Esophagus squamous epithelium (tissue), 5 donors: ENCODE results near the gene PQBP1. TPM values are rescaled to one million over a fixed set of nuclear protein-coding genes. Genes with fewer than 3 reads are reported as not detected.
A peak's percentile ranks its signal among the peaks of the same experiment; 100 is the strongest.

ENCODE experiments used
- DNase-seq: peaks from one replicate; lab custom pipeline; 2025; lab: John Stamatoyannopoulos, UW
- H3K27ac ChIP-seq, 4 donors: fragments of 200-600 bp; sonication (generic); one replicate each; pipeline ENCODE4 v1.5.1; 2016 to 2019; ENCODE audit warnings: mild to moderate bottlenecking in 1 of 4
- H3K27me3 ChIP-seq, 4 donors: fragments of 200-600 bp; sonication (generic); 1 replicate in 3 of 4; 2 replicates in 1 of 4; pipeline versions ENCODE4 v1.5.1 to v1.6.0; 2017 to 2021; ENCODE audit warnings: antibody characterized with exemption in 1 of 4
- H3K36me3 ChIP-seq, 3 donors: fragments of 200-600 bp; sonication (generic); one replicate each; pipeline ENCODE4 v1.5.1; 2016 to 2019
- H3K4me1 ChIP-seq, 3 donors: fragments of 200-600 bp; sonication (generic); one replicate each; pipeline ENCODE4 v1.5.1; 2017 to 2019
- H3K4me3 ChIP-seq, 4 donors: fragments of 200-600 bp; sonication (generic); 1 replicate in 3 of 4; 2 replicates in 1 of 4; pipeline ENCODE4 v1.5.1; 2016 to 2019; ENCODE audit warnings: mild to moderate bottlenecking in 2 of 4, moderate library complexity in 1 of 4
- H3K9me3 ChIP-seq, 3 donors: fragments of 200-600 bp; sonication (generic); one replicate each; pipeline ENCODE4 v1.5.1; 2016 to 2019
- CTCF ChIP-seq, 6 experiments: fragments of 450-650 bp in 4 of 6; fragments of 200-600 bp in 2 of 6; sonication (generic) in 2 of 6; IDR thresholded peaks; one replicate each; pipeline ENCODE4 v1.5.1; 2016 to 2019; ENCODE audit warnings: antibody characterized with exemption in 6 of 6, mild to moderate bottlenecking in 4 of 6, moderate library complexity in 4 of 6
- POLR2A ChIP-seq, 4 donors: fragments of 450-650 bp; IDR thresholded peaks; one replicate each; pipeline ENCODE4 v1.6.1; 2017; ENCODE audit warnings: antibody characterized with exemption in 4 of 4, mild to moderate bottlenecking in 4 of 4, moderate library complexity in 3 of 4
- WGBS, 2 donors: methylation state at CpG; one replicate each; pipeline ENCODE4 v1.1.5; 2018; 5-methylcytosine and 5-hydroxymethylcytosine counted together
- intact Hi-C: fragments of 100-400 bp; cut with DNase I; formaldehyde crosslinking; loops from one replicate; pipeline ENCODE4 v1.15.0; 2022
- total RNA-seq, 4 donors: library from RNA; depleted of rRNA; stranded (reverse); fragments of >200 nt; gene quantifications; one replicate each; pipeline ENCODE4 v1.1.0, GENCODE V29; 2016
- donor health status: DM: yes; HTN: yes; CAD: no.

The PQBP1 gene
- total RNA-seq, 4 donors from 2014 or later = 45.3 to 87.4 (median 53.0) TPM

- H3K27ac ChIP-seq = no peak overlapping the region
- WGBS, 2 donors = 82% methylated on average over 3 of the region's 6 CpGs; no CpG with 5 or more reads in 1 of the 2 donors
- TF ChIP-seq CTCF (IDR thresholded peaks at IDR 0.05) = no peak
- TF ChIP-seq POLR2A (IDR thresholded peaks at IDR 0.05) = no peak
- H3K4me1 ChIP-seq = peaks cover 4 to 49% (median 16%) of the 10 kb centered on the region in 3 donors
- H3K9me3 ChIP-seq = no peaks in the 10 kb centered on the region
- no peak overlapping the region for H3K4me3 ChIP-seq
- H3K27me3 ChIP-seq = no peaks in the 10 kb centered on the region
- peaks cover 0 to 29% (median 0%) of the 10 kb centered on the region in 3 donors for H3K36me3 ChIP-seq
- intact Hi-C loops = no loop called here
- no peak for DNase-seq
Observed at GRCh38 chrX:48894891-48895290, 2.8 kb upstream of the PQBP1 start.

- intact Hi-C loops = no loop called here
- Histone ChIP-seq H3K27me3 (no peaks in the 10 kb centered on the region), H3K9me3 (no peaks in the 10 kb centered on the region), H3K4me3 (peak overlapping the region; percentile 65 to 77 (median 70)), H3K4me1 (peaks cover 4 to 40% (median 16%) of the 10 kb centered on the region in 3 donors), H3K27ac (peak overlapping the region; percentile 90 to 97 (median 96)), H3K36me3 (peaks cover 0 to 41% (median 0%) of the 10 kb centered on the region in 3 donors)
- 53% methylated on average over 8 of the region's 9 CpGs; no CpG with 5 or more reads in 1 of the 2 donors for WGBS, 2 donors
- TF ChIP-seq POLR2A (IDR thresholded peaks at IDR 0.05) (no peak), CTCF (IDR thresholded peaks at IDR 0.05) (no peak)
- no peak for DNase-seq
Observed at GRCh38 chrX:48896611-48897011, 1.1 kb upstream of the PQBP1 start.

- Histone ChIP-seq H3K9me3 (no peaks in the 10 kb centered on the region), H3K4me1 (peaks cover under 1 to 35% (median 16%) of the 10 kb centered on the region in 3 donors), H3K27ac (peak overlapping the region; percentile 90 to 97 (median 96)), H3K36me3 (peaks cover 0 to 47% (median 0%) of the 10 kb centered on the region in 3 donors), H3K4me3 (peak overlapping the region; percentile 65 to 77 (median 70)), H3K27me3 (no peaks in the 10 kb centered on the region)
- no peak for TF ChIP-seq POLR2A (IDR thresholded peaks at IDR 0.05)
- TF ChIP-seq CTCF (IDR thresholded peaks at IDR 0.05) = no peak
- DNase-seq = no peak
- intact Hi-C loops = no loop called here
- WGBS, 2 donors = 32% methylated on average over 7 of the region's 38 CpGs; no CpG with 5 or more reads in 1 of the 2 donors
Observed at GRCh38 chrX:48897157-48897624, 539 bp upstream of the PQBP1 start.

- Histone ChIP-seq H3K4me3 (peak overlapping the region in 3 of 4 donors; percentile 21 to 74 (median 65)), H3K36me3 (peaks cover 0 to 50% (median 3%) of the 10 kb centered on the region in 3 donors), H3K4me1 (peaks cover 0 to 34% (median 16%) of the 10 kb centered on the region in 3 donors), H3K27me3 (no peaks in the 10 kb centered on the region), H3K27ac (peak overlapping the region in 2 of 4 donors; percentile 50 to 97), H3K9me3 (no peaks in the 10 kb centered on the region)
- 58% methylated on average over 8 of the region's 8 CpGs; no CpG with 5 or more reads in 1 of the 2 donors for WGBS, 2 donors
- intact Hi-C loops = no loop called here
- TF ChIP-seq CTCF (IDR thresholded peaks at IDR 0.05) (no peak), POLR2A (IDR thresholded peaks at IDR 0.05) (no peak)
- DNase-seq = no peak
Observed at GRCh38 chrX:48899078-48899410, 1.3 kb downstream of the PQBP1 start.

GRCh38 chrX:48901069-48901468 is 3.3 kb downstream of the PQBP1 start:
- Histone ChIP-seq H3K27me3 (no peaks in the 10 kb centered on the region), H3K27ac (no peak overlapping the region), H3K9me3 (no peaks in the 10 kb centered on the region), H3K36me3 (peaks cover 0 to 57% (median 3%) of the 10 kb centered on the region in 3 donors), H3K4me1 (peaks cover 0 to 27% (median 16%) of the 10 kb centered on the region in 3 donors), H3K4me3 (no peak overlapping the region)
- 71 to 100% methylated on average over 1 to 5 of the region's 7 CpGs for WGBS, 2 donors
- DNase-seq = no peak
- intact Hi-C loops = no loop called here
- TF ChIP-seq POLR2A (IDR thresholded peaks at IDR 0.05) (no peak), CTCF (IDR thresholded peaks at IDR 0.05) (no peak)
